Neuronal stem cell (in vitro differentiated cells): ENCODE data around the gene PCBD2.

Experiments used
- DNase-seq: peaks from one replicate; pipeline ENCODE4 v3.0.0-alpha.2; 2013; ENCODE audit warnings: low spot score
- H2AFZ ChIP-seq: one replicate; pipeline ENCODE4 v1.6.1; 2013; ENCODE audit warnings: mild to moderate bottlenecking, low read length, inconsistent platforms
- H2AK5ac ChIP-seq: 2 replicates; pipeline ENCODE4 v1.6.1; 2013; ENCODE audit warnings: low read depth, mild to moderate bottlenecking, inconsistent platforms, low read length, moderate library complexity, mixed read lengths
- H2BK120ac ChIP-seq: 2 replicates; pipeline ENCODE4 v1.6.1; 2013; ENCODE audit warnings: low read depth, mild to moderate bottlenecking, inconsistent platforms, low read length, moderate library complexity, mixed read lengths
- H2BK12ac ChIP-seq: one replicate; pipeline ENCODE4 v1.6.1; 2013; ENCODE audit warnings: low read length, inconsistent platforms
- H2BK15ac ChIP-seq: 2 replicates; pipeline ENCODE4 v1.6.1; 2013; ENCODE audit warnings: mild to moderate bottlenecking, low read length, inconsistent platforms, mixed read lengths
- H2BK5ac ChIP-seq: one replicate; pipeline ENCODE4 v1.6.1; 2013; ENCODE audit warnings: inconsistent platforms, mild to moderate bottlenecking, low read length, moderate library complexity
- H3K14ac ChIP-seq: one replicate; pipeline ENCODE4 v1.6.1; 2013; ENCODE audit warnings: low read length, inconsistent platforms
- H3K18ac ChIP-seq: 2 replicates; pipeline ENCODE4 v1.6.1; 2013; ENCODE audit warnings: low read length, inconsistent platforms
- H3K23ac ChIP-seq: 2 replicates; pipeline ENCODE4 v1.6.1; 2013; ENCODE audit warnings: low read depth, mild to moderate bottlenecking, mixed read lengths, low read length, inconsistent platforms; ENCODE audit not compliant: poor library complexity
- H3K27ac ChIP-seq: replicated peaks from 3 replicates; pipeline ENCODE4 v1.5.1; 2013; ENCODE audit warnings: low read length, inconsistent platforms
- H3K27me3 ChIP-seq, 3 experiments: 2 replicates each; pipeline ENCODE4 v1.6.1; 2013; ENCODE audit warnings: low read length in 3 of 3, mild to moderate bottlenecking in 2 of 3, inconsistent platforms in 1 of 3, low read depth in 1 of 3, mixed read lengths in 1 of 3, moderate library complexity in 1 of 3; ENCODE audit not compliant: control insufficient read depth in 3 of 3, insufficient read depth in 3 of 3
- H3K36me3 ChIP-seq, 2 donors: replicated peaks in 1 of 2; 2 replicates each; pipeline ENCODE4 v1.6.1; 2013; ENCODE audit warnings: low read length in 2 of 2; ENCODE audit not compliant: control insufficient read depth in 2 of 2, insufficient read depth in 2 of 2
- H3K4ac ChIP-seq: 2 replicates; pipeline ENCODE4 v1.6.1; 2013; ENCODE audit warnings: inconsistent platforms, mild to moderate bottlenecking, low read length, moderate library complexity
- H3K4me1 ChIP-seq, 2 donors: 1 replicate in 1 of 2; 2 replicates in 1 of 2; pipeline ENCODE4 v1.6.1; 2013; ENCODE audit warnings: low read length in 2 of 2, low read depth in 1 of 2; ENCODE audit not compliant: control insufficient read depth in 2 of 2, insufficient read depth in 1 of 2
- H3K4me2 ChIP-seq: one replicate; pipeline ENCODE4 v1.6.1; 2013; ENCODE audit warnings: mild to moderate bottlenecking, low read length, inconsistent platforms; ENCODE audit not compliant: insufficient read depth, poor library complexity, severe bottlenecking
- H3K4me3 ChIP-seq, 2 donors: 2 replicates each; pipeline ENCODE4 v1.5.1; 2013; ENCODE audit warnings: low read length in 2 of 2, mild to moderate bottlenecking in 2 of 2, inconsistent platforms in 1 of 2, moderate library complexity in 1 of 2
- H3K79me1 ChIP-seq: one replicate; pipeline ENCODE4 v1.6.1; 2013; ENCODE audit warnings: low read depth, mild to moderate bottlenecking, inconsistent platforms, low read length, moderate library complexity
- H3K9ac ChIP-seq: one replicate; pipeline ENCODE4 v1.6.1; 2013; ENCODE audit warnings: mild to moderate bottlenecking, low read depth, low read length, inconsistent platforms; ENCODE audit not compliant: poor library complexity
- H3K9me3 ChIP-seq, 2 donors: replicated peaks in 1 of 2; 2 replicates each; pipeline versions ENCODE3 to v1.6.1; 2013; ENCODE audit warnings: low read length in 2 of 2, mild to moderate bottlenecking in 2 of 2, inconsistent platforms in 1 of 2, low read depth in 1 of 2, mixed read lengths in 1 of 2, moderate library complexity in 1 of 2; ENCODE audit not compliant: control insufficient read depth in 2 of 2, insufficient read depth in 1 of 2
- H4K8ac ChIP-seq: one replicate; pipeline ENCODE4 v1.6.1; 2013; ENCODE audit warnings: low read depth, mild to moderate bottlenecking, inconsistent platforms, low read length, moderate library complexity
- H4K91ac ChIP-seq: one replicate; pipeline ENCODE4 v1.6.1; 2013; ENCODE audit warnings: low read length, low read depth, mild to moderate bottlenecking, inconsistent platforms; ENCODE audit not compliant: poor library complexity
- WGBS, 2 donors: extraction: QIAGEN DNeasy Blood & Tissue Kit; methylation state at CpG; one replicate each; pipeline ENCODE4 v1.1.7; 2013; ENCODE audit warnings: missing lambda C conversion rate in 2 of 2, mixed read lengths in 1 of 2; ENCODE audit not compliant: insufficient read length in 2 of 2, insufficient replicate concordance in 1 of 2; ENCODE audit errors: extremely low coverage in 2 of 2; 5-methylcytosine and 5-hydroxymethylcytosine counted together

The PCBD2 gene

GRCh38 chr5:135007749-135008363 lies 102.9 kb downstream of the PCBD2 start:
- Histone ChIP-seq H3K27ac (no peak overlapping the region), H3K36me3 (no peaks in the 10 kb centered on the region), H3K18ac (peak overlapping the region; percentile 44), H3K4me1 (no peaks in the 10 kb centered on the region), H3K9ac (peak overlapping the region; percentile 18), H2BK15ac (no peak overlapping the region), H2BK12ac (no peak overlapping the region), H3K4me3 (no peak overlapping the region), H2BK5ac (no peak overlapping the region), H4K8ac (no peak overlapping the region), H2AFZ (no peak overlapping the region), H2BK120ac (no peak overlapping the region), H2AK5ac (no peak overlapping the region), H3K79me1 (no peaks in the 10 kb centered on the region), H3K4me2 (no peak overlapping the region), H3K14ac (no peak overlapping the region), H3K4ac (no peak overlapping the region), H3K23ac (no peak overlapping the region), H3K27me3 (peaks cover 0 to 9% (median 0%) of the 10 kb centered on the region in 3 experiments), H3K9me3 (no peaks in the 10 kb centered on the region), H4K91ac (no peak overlapping the region)
- no CpG with 5 or more reads among the region's 11 CpGs for WGBS, 2 donors
- no peak for DNase-seq

GRCh38 chr5:135008556-135008955 lies 103.6 kb downstream of the PCBD2 start:
- DNase-seq, result no peak
- H2BK120ac ChIP-seq, result no peak overlapping the region
- H3K36me3 ChIP-seq, result no peaks in the 10 kb centered on the region
- no peak overlapping the region for H3K14ac ChIP-seq
- no peaks in the 10 kb centered on the region for H3K79me1 ChIP-seq
- H3K27me3 ChIP-seq, result peaks cover 0 to 9% (median 0%) of the 10 kb centered on the region in 3 experiments
- H2BK5ac ChIP-seq, result no peak overlapping the region
- H3K9ac ChIP-seq, result peak overlapping the region; percentile 44
- H3K18ac ChIP-seq, result no peak overlapping the region
- no peak overlapping the region for H3K27ac ChIP-seq
- H2BK15ac ChIP-seq, result no peak overlapping the region
- no peak overlapping the region for H2AK5ac ChIP-seq
- no peaks in the 10 kb centered on the region for H3K4me1 ChIP-seq
- H3K4ac ChIP-seq, result no peak overlapping the region
- no peak overlapping the region for H4K91ac ChIP-seq
- H2BK12ac ChIP-seq, result no peak overlapping the region
- no peak overlapping the region for H2AFZ ChIP-seq
- H3K9me3 ChIP-seq, result no peaks in the 10 kb centered on the region
- H3K4me2 ChIP-seq, result no peak overlapping the region
- H4K8ac ChIP-seq, result no peak overlapping the region
- H3K23ac ChIP-seq, result peak overlapping the region; percentile 14
- no peak overlapping the region for H3K4me3 ChIP-seq
- no CpG with 5 or more reads among the region's 8 CpGs for WGBS, 2 donors

- Histone ChIP-seq H3K27me3 (peaks cover 0 to 12% (median 0%) of the 10 kb centered on the region in 3 experiments), H2AK5ac (peak overlapping the region; percentile 14), H2BK5ac (no peak overlapping the region), H3K4ac (no peak overlapping the region), H3K14ac (peak overlapping the region; percentile 50), H3K36me3 (no peaks in the 10 kb centered on the region), H3K23ac (peak overlapping the region; percentile 60), H3K18ac (no peak overlapping the region), H3K4me3 (no peak overlapping the region), H3K4me1 (no peaks in the 10 kb centered on the region), H2BK15ac (peak overlapping the region; percentile 15), H3K9ac (peak overlapping the region; percentile 44), H2BK12ac (no peak overlapping the region), H2AFZ (no peak overlapping the region), H3K27ac (no peak overlapping the region), H2BK120ac (no peak overlapping the region), H3K9me3 (no peaks in the 10 kb centered on the region), H3K4me2 (no peak overlapping the region), H4K8ac (no peak overlapping the region), H4K91ac (no peak overlapping the region), H3K79me1 (no peaks in the 10 kb centered on the region)
- DNase-seq, result no peak
- WGBS, 2 donors, result no CpG with 5 or more reads among the region's 13 CpGs
These were observed 104.2 kb downstream of the PCBD2 start for GRCh38 chr5:135008981-135009735.

- Histone ChIP-seq H2BK120ac (no peak overlapping the region), H3K36me3 (no peaks in the 10 kb centered on the region), H3K23ac (no peak overlapping the region), H3K79me1 (no peaks in the 10 kb centered on the region), H3K4me1 (peaks cover 0 to 1% of the 10 kb centered on the region in 2 donors), H2BK15ac (no peak overlapping the region), H2BK12ac (no peak overlapping the region), H3K4ac (no peak overlapping the region), H3K14ac (no peak overlapping the region), H3K18ac (no peak overlapping the region), H3K27me3 (peaks cover 0 to 12% (median 0%) of the 10 kb centered on the region in 3 experiments), H2BK5ac (no peak overlapping the region), H2AK5ac (peak overlapping the region; percentile 14), H3K9ac (no peak overlapping the region), H3K4me3 (no peak overlapping the region), H4K91ac (no peak overlapping the region), H3K4me2 (no peak overlapping the region), H3K9me3 (no peaks in the 10 kb centered on the region), H2AFZ (no peak overlapping the region), H3K27ac (no peak overlapping the region), H4K8ac (no peak overlapping the region)
- WGBS, 2 donors, result no CpG with 5 or more reads among the region's 11 CpGs
- DNase-seq, result no peak
These were observed 105.0 kb downstream of the PCBD2 start for GRCh38 chr5:135009736-135010501.
